ENCODE measurements around the gene COL17A1.

DNA sequence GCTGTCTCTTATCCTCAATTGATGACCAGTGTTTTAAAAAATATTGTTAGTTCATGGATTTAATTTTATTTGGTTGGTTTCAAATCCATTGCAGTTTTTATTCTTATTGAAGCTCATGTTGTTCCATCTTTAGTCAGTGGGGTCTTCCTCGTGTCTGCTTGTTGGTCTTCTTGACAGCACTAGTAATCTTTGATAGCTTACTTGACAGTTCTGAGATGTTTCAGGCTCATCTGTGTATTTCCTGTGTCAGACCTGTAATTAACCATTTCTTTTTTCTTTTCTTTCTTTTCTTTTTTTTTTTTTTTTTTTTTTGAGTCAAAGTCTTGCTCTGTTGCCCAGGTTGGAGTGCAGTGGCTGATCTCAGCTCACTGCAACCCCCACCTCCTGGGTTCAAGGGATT is 90.5 kb downstream of the COL17A1 start:
- TF ChIP-seq POLR2AphosphoS5 (IDR thresholded peaks at IDR 0.05; ENCODE audit: control insufficient read depth, insufficient read depth, low read depth, low read length), result no peak
- TF ChIP-seq ZKSCAN8 (CRISPR knock-in tag; IDR thresholded peaks at IDR 0.05), result no peak
- TF ChIP-seq, protein P1, sequence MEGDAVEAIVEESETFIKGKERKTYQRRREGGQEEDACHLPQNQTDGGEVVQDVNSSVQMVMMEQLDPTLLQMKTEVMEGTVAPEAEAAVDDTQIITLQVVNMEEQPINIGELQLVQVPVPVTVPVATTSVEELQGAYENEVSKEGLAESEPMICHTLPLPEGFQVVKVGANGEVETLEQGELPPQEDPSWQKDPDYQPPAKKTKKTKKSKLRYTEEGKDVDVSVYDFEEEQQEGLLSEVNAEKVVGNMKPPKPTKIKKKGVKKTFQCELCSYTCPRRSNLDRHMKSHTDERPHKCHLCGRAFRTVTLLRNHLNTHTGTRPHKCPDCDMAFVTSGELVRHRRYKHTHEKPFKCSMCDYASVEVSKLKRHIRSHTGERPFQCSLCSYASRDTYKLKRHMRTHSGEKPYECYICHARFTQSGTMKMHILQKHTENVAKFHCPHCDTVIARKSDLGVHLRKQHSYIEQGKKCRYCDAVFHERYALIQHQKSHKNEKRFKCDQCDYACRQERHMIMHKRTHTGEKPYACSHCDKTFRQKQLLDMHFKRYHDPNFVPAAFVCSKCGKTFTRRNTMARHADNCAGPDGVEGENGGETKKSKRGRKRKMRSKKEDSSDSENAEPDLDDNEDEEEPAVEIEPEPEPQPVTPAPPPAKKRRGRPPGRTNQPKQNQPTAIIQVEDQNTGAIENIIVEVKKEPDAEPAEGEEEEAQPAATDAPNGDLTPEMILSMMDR (IDR thresholded peaks at IDR 0.05 in 2 of 3, conservative IDR thresholded peaks at IDR 0.05 in 1 of 3; ENCODE audit: insufficient read depth in 2 of 3, low read depth in 1 of 3, low read length in 3 of 3), result no peak
- no peak for TF ChIP-seq HNRNPLL (IDR thresholded peaks at IDR 0.05; ENCODE audit: low read depth, low read length, poor library complexity, severe bottlenecking)
- no peak for TF ChIP-seq ZNF239 (CRISPR knock-in tag; IDR thresholded peaks at IDR 0.05)
- no peak for TF ChIP-seq TAF1 (IDR thresholded peaks at IDR 0.05; ENCODE audit: control insufficient read depth, extremely low read depth, insufficient read depth, low read length, severe bottlenecking)
- no peak for TF ChIP-seq FOXM1 (IDR thresholded peaks at IDR 0.05; ENCODE audit: low read depth)
- TF ChIP-seq FOXM1 (CRISPR knock-in tag; IDR thresholded peaks at IDR 0.05; ENCODE audit: low read depth), result no peak
- TF ChIP-seq SIX5 (IDR thresholded peaks at IDR 0.05; ENCODE audit: borderline replicate concordance in 1 of 2, insufficient read depth in 1 of 2, low read depth in 1 of 2, low read length in 2 of 2), result no peak
- no peak for TF ChIP-seq GATAD2B (IDR thresholded peaks at IDR 0.05; ENCODE audit: borderline replicate concordance)
- TF ChIP-seq NFRKB (IDR thresholded peaks at IDR 0.05; ENCODE audit: low read depth), result no peak
- TF ChIP-seq, protein P2, sequence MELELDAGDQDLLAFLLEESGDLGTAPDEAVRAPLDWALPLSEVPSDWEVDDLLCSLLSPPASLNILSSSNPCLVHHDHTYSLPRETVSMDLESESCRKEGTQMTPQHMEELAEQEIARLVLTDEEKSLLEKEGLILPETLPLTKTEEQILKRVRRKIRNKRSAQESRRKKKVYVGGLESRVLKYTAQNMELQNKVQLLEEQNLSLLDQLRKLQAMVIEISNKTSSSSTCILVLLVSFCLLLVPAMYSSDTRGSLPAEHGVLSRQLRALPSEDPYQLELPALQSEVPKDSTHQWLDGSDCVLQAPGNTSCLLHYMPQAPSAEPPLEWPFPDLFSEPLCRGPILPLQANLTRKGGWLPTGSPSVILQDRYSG (tag; conservative IDR thresholded peaks at IDR 0.05; ENCODE audit: low read depth), result no peak
- TF ChIP-seq POLR2AphosphoS2 (IDR thresholded peaks at IDR 0.05; ENCODE audit: low read length), result no peak
- no peak for TF ChIP-seq EZH2 (IDR thresholded peaks at IDR 0.05; ENCODE audit: borderline replicate concordance, low read depth, low read length)
- TF ChIP-seq, protein P3, sequence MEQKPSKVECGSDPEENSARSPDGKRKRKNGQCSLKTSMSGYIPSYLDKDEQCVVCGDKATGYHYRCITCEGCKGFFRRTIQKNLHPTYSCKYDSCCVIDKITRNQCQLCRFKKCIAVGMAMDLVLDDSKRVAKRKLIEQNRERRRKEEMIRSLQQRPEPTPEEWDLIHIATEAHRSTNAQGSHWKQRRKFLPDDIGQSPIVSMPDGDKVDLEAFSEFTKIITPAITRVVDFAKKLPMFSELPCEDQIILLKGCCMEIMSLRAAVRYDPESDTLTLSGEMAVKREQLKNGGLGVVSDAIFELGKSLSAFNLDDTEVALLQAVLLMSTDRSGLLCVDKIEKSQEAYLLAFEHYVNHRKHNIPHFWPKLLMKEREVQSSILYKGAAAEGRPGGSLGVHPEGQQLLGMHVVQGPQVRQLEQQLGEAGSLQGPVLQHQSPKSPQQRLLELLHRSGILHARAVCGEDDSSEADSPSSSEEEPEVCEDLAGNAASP (IDR thresholded peaks at IDR 0.05), result no peak
